ENCODE data around the gene CNOT1. TPM values are rescaled to one million over a fixed set of nuclear protein-coding genes. Genes with fewer than 3 reads are reported as not detected.
A peak's percentile ranks its signal among the peaks of the same experiment; 100 is the strongest.

CNOT1 gene
- total RNA-seq, 1 experiment from 2014 or later = 328 TPM

GRCh38 chr16:58588406-58588805 lies 41.2 kb downstream of the CNOT1 start:
- Histone ChIP-seq H3K14ac (ENCODE audit: insufficient read depth, low read length) (no peak overlapping the region), H3K27ac (ENCODE audit: insufficient read length, low read depth, low read length) (no peak overlapping the region), H3K9me3 (ENCODE audit: control insufficient read depth, low read depth, low read length) (no peaks in the 10 kb centered on the region), H3K9ac (ENCODE audit: extremely low read depth, insufficient read length, low read length) (no peak overlapping the region), H2BK120ac (ENCODE audit: low read depth, low read length, poor library complexity, severe bottlenecking) (no peak overlapping the region), H3K4me1 (ENCODE audit: insufficient read depth, low read length) (no peaks in the 10 kb centered on the region), H2BK12ac (ENCODE audit: insufficient read length, low read depth, low read length) (no peak overlapping the region), H2AK5ac (ENCODE audit: insufficient read length, low read length) (no peak overlapping the region), H4K8ac (replicated peaks; ENCODE audit: insufficient read length, low read depth, low read length) (no peak overlapping the region), H3K79me2 (ENCODE audit: insufficient read depth, low read length) (no peaks in the 10 kb centered on the region), H3T11ph (ENCODE audit: low read length) (no peak overlapping the region), H3K23ac (ENCODE audit: insufficient read length, low read depth, low read length) (no peak overlapping the region), H3K4me2 (ENCODE audit: insufficient read depth, insufficient read length, low read length) (no peak overlapping the region), H3K4ac (ENCODE audit: low read depth, low read length) (no peak overlapping the region), H2BK20ac (ENCODE audit: low read depth, low read length, poor library complexity, severe bottlenecking) (no peak overlapping the region), H3K18ac (ENCODE audit: insufficient read length, low read depth, low read length) (no peak overlapping the region), H3K56ac (ENCODE audit: insufficient read length, low read depth, low read length) (no peak overlapping the region), H2AFZ (ENCODE audit: low read length) (no peak overlapping the region), H3K79me1 (ENCODE audit: insufficient read depth, low read depth, low read length, poor library complexity, severe bottlenecking) (no peaks in the 10 kb centered on the region), H3K27me3 (ENCODE audit: insufficient read depth, low read length) (no peaks in the 10 kb centered on the region), H3K23me2 (ENCODE audit: insufficient read length, low read depth, low read length, poor library complexity, severe bottlenecking) (no peaks in the 10 kb centered on the region), H2BK5ac (ENCODE audit: insufficient read length, low read length) (no peak overlapping the region), H4K91ac (ENCODE audit: insufficient read length, low read depth, low read length) (no peak overlapping the region), H4K20me1 (ENCODE audit: control insufficient read depth, insufficient read depth, insufficient read length) (no peaks in the 10 kb centered on the region), H2BK15ac (ENCODE audit: low read depth, low read length) (no peak overlapping the region), H4K5ac (ENCODE audit: insufficient read length, low read depth, low read length) (no peak overlapping the region)
- TF ChIP-seq, protein P1, sequence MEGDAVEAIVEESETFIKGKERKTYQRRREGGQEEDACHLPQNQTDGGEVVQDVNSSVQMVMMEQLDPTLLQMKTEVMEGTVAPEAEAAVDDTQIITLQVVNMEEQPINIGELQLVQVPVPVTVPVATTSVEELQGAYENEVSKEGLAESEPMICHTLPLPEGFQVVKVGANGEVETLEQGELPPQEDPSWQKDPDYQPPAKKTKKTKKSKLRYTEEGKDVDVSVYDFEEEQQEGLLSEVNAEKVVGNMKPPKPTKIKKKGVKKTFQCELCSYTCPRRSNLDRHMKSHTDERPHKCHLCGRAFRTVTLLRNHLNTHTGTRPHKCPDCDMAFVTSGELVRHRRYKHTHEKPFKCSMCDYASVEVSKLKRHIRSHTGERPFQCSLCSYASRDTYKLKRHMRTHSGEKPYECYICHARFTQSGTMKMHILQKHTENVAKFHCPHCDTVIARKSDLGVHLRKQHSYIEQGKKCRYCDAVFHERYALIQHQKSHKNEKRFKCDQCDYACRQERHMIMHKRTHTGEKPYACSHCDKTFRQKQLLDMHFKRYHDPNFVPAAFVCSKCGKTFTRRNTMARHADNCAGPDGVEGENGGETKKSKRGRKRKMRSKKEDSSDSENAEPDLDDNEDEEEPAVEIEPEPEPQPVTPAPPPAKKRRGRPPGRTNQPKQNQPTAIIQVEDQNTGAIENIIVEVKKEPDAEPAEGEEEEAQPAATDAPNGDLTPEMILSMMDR (conservative IDR thresholded peaks at IDR 0.05) = no peak
- Mint-ChIP-seq H3K36me3 (ENCODE audit: insufficient read depth in 1 of 3, low read depth in 3 of 3) (peaks cover 53 to 86% (median 86%) of the 10 kb centered on the region in 3 experiments), H3K4me3 (no peak overlapping the region), H3K27me3 (ENCODE audit: low read depth) (no peaks in the 10 kb centered on the region), H3K27ac (peak overlapping the region in 1 of 3 experiments; percentile 73; a peak in 1 of 7 replicates), H3K9me3 (peaks cover 0 to 3% of the 10 kb centered on the region in 2 experiments; a peak in 2 of 5 replicates), H3K4me1 (no peaks in the 10 kb centered on the region)
- DNase-seq = no peak
- no CpG with 5 or more reads among the region's 3 CpGs for WGBS (ENCODE audit: extremely low coverage, insufficient read length, low lambda C conversion rate)

All from H9 (cell line).